Adrenal gland (tissue), 5 donors: ENCODE results near the gene NUPR1.

Experiments
- POLR2A ChIP-seq, 2 donors: fragments of 450-650 bp; IDR thresholded peaks; one replicate each; pipeline ENCODE4 v1.6.1; 2017; ENCODE audit warnings: antibody characterized with exemption in 2 of 2, mild to moderate bottlenecking in 2 of 2, moderate library complexity in 1 of 2
- TF ChIP-seq, protein P1 (sequence below), 6 experiments: fragments of 450-650 bp in 4 of 6; fragments of 200-600 bp in 2 of 6; sonication (generic) in 1 of 6; IDR thresholded peaks; 1 replicate in 5 of 6; 2 replicates in 1 of 6; pipeline versions ENCODE4 v1.5.1 to v1.8.0; 2016 to 2021; ENCODE audit warnings: antibody characterized with exemption in 6 of 6, mild to moderate bottlenecking in 2 of 6, moderate library complexity in 1 of 6
- donor health status: DM: no; HTN: no; CAD: no.

GRCh38 chr16:28569021-28569420 lies 30.2 kb upstream of the NUPR1 start:
- TF ChIP-seq POLR2A (IDR thresholded peaks at IDR 0.05) = no peak
- TF ChIP-seq, protein P1, sequence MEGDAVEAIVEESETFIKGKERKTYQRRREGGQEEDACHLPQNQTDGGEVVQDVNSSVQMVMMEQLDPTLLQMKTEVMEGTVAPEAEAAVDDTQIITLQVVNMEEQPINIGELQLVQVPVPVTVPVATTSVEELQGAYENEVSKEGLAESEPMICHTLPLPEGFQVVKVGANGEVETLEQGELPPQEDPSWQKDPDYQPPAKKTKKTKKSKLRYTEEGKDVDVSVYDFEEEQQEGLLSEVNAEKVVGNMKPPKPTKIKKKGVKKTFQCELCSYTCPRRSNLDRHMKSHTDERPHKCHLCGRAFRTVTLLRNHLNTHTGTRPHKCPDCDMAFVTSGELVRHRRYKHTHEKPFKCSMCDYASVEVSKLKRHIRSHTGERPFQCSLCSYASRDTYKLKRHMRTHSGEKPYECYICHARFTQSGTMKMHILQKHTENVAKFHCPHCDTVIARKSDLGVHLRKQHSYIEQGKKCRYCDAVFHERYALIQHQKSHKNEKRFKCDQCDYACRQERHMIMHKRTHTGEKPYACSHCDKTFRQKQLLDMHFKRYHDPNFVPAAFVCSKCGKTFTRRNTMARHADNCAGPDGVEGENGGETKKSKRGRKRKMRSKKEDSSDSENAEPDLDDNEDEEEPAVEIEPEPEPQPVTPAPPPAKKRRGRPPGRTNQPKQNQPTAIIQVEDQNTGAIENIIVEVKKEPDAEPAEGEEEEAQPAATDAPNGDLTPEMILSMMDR (IDR thresholded peaks at IDR 0.05) = no peak
